SU-DHL-6 (cell line): ENCODE results near the gene SCRN1.

Experiments used
- CTCF ChIP-seq: fragments of 200-600 bp; sonication (generic); IDR thresholded peaks from one replicate; pipeline ENCODE4 v1.5.1; 2017; ENCODE audit warnings: antibody characterized with exemption, mild to moderate bottlenecking, low read length, moderate library complexity; ENCODE audit not compliant: insufficient read depth, poor library complexity, severe bottlenecking
- EZH2phosphoT487 ChIP-seq: fragments of 200-600 bp; sonication (generic), shearing (Covaris generic); conservative IDR thresholded peaks from 2 replicates; pipeline ENCODE4 v1.6.1; 2018; ENCODE audit warnings: mild to moderate bottlenecking, antibody characterized with exemption, low read length, moderate library complexity, mixed read lengths

DNA sequence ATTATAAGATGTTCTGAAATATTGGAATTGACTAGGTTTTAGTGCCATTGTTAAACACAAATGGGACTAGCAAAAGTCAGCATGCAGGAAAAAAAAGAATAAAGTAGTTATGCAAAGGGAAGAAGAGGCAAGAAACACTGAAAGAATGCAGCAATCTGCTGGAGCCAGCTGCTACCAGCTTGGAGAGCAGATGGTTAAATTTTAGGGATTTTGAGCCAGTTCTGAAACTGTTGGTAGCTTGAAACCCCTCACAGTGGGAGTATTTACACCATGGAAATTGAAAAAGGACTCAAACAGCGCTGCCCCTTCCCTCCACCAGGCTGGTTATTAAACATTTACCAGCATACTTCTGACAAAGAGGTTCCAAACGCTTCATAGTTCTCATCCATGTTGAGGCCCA, 41.0 kb downstream of the SCRN1 start:
- no peak for TF ChIP-seq CTCF
- no peak for TF ChIP-seq EZH2phosphoT487
